Epithelial cell of proximal tubule (primary cell): ENCODE measurements around the gene WNT7B. TPM values are rescaled to one million over a fixed set of nuclear protein-coding genes. Genes with fewer than 3 reads are reported as not detected.
A peak's percentile ranks its signal among the peaks of the same experiment; 100 is the strongest.

Experiments used
- DNase-seq: peaks from one replicate; pipeline ENCODE4 v3.0.0-alpha.2; 2011; ENCODE audit warnings: low read depth
- H3K4me3 ChIP-seq: 2 replicates; pipeline ENCODE4 v1.5.1; 2011; ENCODE audit warnings: low read depth, mild to moderate bottlenecking, low read length
- total RNA-seq: library from RNA; depleted of rRNA; stranded (reverse); fragments of >200 nt; gene quantifications from 2 replicates; pipeline ENCODE4 v1.2.3, GENCODE V29; 2015
- TF ChIP-seq, protein P1 (sequence below): conservative IDR thresholded peaks from 2 replicates; pipeline ENCODE4 v1.5.1; 2012; ENCODE audit warnings: low read depth, mild to moderate bottlenecking, low read length

The WNT7B gene
- total RNA-seq, 1 donor from 2014 or later, result 30.1 TPM

DNA sequence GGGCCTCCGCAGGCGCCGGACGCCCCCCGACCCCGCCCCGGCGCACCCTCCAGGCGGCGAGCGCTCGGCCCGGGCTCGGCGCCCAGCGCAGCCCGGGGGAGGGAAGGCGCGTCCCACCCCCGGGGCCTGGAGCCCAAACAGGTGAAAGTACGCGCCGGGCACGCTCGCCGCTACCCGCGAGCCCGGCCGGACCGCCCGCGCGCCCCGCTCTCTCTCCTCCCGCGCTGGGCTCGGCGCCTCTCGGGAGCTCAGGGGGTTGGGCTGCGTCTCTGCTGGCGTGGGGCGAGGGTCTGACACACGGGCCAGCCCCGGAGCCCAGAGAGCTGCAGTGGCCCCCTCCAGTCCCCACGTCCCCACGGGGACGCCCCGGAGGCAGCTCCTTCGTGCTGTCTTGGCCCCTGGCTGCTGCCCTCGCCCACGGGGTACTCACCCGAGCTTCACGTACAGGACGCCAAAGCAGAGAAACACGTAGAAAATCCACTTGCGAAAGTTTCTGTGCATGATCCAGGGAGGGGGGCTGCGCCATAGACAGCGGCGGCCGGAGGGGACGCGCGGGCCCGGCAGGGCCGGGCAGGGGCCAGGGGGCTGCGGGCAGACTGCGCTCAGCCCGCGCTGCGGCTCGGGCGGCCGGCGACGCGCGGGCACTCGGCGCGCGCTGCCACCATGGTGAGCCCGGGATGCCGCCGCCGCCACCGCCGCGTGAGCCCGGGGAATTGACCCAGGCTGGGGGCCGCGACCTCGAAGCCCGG is 534 bp downstream of the WNT7B start:
- peak overlapping the region; percentile 64 for H3K4me3 ChIP-seq
- TF ChIP-seq, protein P1, sequence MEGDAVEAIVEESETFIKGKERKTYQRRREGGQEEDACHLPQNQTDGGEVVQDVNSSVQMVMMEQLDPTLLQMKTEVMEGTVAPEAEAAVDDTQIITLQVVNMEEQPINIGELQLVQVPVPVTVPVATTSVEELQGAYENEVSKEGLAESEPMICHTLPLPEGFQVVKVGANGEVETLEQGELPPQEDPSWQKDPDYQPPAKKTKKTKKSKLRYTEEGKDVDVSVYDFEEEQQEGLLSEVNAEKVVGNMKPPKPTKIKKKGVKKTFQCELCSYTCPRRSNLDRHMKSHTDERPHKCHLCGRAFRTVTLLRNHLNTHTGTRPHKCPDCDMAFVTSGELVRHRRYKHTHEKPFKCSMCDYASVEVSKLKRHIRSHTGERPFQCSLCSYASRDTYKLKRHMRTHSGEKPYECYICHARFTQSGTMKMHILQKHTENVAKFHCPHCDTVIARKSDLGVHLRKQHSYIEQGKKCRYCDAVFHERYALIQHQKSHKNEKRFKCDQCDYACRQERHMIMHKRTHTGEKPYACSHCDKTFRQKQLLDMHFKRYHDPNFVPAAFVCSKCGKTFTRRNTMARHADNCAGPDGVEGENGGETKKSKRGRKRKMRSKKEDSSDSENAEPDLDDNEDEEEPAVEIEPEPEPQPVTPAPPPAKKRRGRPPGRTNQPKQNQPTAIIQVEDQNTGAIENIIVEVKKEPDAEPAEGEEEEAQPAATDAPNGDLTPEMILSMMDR, result no peak
- no peak for DNase-seq

DNA sequence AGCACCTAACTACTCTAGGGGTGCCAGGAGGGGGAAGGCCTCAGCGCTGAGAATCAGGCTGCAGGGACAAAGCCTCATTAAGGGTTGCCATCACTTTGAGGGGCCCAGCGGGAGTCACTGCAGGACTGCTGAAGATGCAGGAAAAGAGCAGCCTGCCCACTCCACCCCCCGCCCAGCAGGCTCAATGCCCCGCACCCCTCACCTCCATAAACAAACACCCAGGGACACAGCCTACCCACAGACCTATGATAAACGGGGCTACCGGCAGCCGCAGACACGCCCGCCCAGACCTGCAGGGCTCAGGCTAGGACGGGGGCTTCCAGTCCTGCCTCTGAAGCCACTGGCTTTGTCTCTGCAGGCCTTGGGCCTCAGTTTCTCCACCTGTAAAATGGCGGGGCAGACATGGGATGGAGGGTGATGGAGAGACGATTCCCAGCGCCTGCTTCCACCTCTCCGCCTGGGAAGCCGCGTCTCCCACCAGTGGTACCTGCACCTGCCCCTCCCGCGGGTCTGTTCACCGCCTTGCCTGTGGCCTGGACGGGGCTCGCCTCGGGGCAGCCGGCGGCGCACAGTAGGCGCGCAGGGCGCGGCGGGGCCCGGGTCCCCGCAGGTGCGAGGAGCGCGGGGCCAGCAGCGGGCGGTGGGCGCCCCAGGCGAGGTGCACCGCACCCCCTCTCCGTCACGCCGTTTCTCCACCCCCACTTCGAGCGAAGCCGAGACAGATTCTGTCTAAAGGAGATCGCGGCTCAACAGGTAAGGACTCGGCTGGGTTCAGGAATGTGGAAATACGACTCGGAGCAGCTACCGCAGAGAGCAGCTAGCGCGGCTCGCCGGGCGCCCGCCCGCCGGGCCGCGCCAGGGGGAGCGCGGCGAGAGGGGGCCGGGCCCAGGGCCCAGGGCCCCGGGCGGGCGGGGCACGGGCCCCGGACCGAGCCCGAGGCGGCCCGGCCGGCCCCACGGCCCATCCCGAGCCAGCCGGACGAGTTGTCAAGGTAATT is 1.5 kb downstream of the WNT7B start:
- TF ChIP-seq, protein P1, result no peak
- DNase-seq, result no peak
- peak overlapping the region; percentile 64 for H3K4me3 ChIP-seq

DNA sequence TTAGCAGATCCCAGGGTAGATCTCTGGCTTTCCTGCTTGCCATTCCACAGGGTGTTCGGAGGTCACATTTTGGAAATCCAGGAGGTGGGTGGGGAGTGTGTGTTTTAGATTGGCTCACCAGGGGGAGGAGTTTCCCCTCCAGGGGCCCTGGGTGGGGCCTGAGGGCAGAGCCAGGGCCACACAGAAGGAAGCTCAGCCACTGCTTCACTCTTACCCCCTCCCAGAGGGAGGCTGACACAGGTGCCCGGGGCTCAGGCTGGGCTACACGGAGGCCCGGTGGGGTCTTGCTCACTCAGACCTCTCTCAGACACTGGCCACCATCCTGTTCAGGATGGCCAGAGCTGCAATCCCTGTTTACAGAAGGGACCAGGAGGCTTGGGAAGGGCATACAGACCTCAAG is 2.5 kb downstream of the WNT7B start:
- H3K4me3 ChIP-seq, result no peak overlapping the region
- TF ChIP-seq, protein P1, result no peak
- no peak for DNase-seq

DNA sequence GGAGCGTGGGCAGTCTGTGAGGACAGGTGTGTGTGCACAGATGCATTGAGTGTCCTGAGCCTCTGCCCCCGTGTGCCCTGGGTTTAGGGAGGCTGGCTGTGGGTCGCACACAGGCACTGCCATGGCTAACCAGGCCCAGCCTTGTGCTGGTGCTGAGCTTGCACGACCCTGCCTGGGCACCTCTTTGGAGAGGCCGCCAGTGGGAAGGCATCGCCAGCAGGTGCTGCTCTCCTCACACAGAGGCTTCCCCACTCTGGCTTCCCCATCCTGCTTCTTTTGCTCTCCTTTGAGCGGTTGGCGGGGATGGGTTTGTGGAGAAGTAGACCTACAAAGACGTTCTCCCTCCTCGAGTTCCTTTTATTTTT is 4.1 kb downstream of the WNT7B start:
- no peak for DNase-seq
- H3K4me3 ChIP-seq, result peak overlapping the region; percentile 54
- TF ChIP-seq, protein P1, result no peak

DNA sequence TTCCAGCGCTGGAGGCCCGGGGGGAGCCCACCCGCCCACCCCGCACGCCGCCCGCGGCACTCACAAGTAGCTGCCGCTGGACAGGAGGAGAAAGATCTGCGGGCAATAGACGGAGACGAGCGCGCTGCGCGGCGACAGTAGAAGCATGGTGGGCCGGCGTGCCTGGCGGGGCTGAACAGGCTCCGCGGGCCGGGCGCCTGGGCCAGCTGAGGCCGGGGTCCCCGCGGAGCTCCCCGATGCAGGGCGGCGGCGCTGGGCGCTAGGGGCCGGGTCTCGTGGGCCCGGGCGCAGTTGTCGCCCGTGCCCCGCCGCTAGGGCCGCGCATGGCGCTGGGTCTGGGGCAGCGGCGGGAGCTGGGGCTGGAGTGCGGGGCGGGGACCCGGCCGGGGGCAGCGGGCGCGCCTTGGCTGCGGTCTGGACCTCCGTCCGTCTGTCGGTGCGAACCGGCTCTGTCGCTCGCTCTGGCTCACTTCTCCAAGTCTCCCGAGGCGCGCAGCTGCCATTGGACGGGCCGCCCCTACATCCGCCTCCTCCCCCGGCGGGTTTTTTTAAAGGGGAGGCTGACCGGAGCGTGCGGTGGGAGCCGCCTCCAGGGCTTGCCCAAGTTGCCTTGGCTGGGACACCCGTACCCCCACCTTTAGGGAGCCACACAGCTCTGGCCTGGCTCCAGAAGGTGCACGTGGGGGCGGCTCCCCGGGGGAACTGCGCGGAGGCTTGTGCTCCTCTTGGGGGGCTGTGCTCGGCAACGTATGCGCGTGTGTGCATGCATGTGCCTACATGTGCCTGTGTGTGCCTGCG is 4.7 kb downstream of the WNT7B start:
- H3K4me3 ChIP-seq, result peak overlapping the region; percentile 54
- DNase-seq, result no peak

DNA sequence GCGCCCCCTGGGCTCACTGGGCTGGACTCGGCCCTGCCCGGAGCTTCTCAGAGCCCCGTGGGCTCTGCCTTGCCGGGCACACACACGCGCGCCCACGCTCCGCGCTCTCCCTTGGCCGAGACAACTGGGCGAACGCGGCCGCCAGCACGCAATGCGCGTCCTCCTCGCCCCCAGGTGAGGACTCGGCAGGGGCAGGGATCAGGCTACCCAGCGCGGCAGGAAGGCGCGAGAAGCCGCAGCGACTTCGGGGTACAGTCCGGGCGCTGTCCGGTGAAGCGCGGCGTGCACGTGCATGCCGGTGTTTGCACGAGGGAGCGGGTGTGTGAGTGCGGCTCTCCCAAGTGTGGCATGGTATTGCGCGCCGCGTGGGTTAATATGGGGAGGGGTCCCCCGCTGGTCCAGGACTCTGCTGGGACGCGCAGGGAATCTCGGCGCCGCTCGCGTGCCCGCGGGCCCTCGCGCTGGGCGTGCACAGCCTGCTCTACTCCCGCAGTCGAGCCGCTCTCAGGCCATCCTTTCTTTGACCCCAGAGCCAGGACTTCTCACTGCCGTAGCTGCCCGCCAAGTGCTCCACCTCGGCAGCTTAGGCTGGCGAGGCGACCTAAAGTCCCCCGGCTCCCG is 5.4 kb downstream of the WNT7B start:
- DNase-seq, result no peak
- H3K4me3 ChIP-seq, result peak overlapping the region; percentile 54

More for the DNA sequence above, 4.7 kb downstream of the WNT7B start:
- TF ChIP-seq, protein P1, result no peak

More for the DNA sequence above, 5.4 kb downstream of the WNT7B start:
- TF ChIP-seq, protein P1, result no peak
